Activated CD8-positive, alpha-beta memory T cell treated with anti-CD3 and anti-CD28 coated beads for 48 hours (primary cell): Measurements from ENCODE around the gene HNRNPU.

Source experiments
- DNase-seq, 3 experiments: peaks; one replicate each; pipeline ENCODE4 v3.0.0-alpha.2; 2020; ENCODE audit warnings: low read depth in 2 of 3, low spot score in 2 of 3

The HNRNPU gene

DNA sequence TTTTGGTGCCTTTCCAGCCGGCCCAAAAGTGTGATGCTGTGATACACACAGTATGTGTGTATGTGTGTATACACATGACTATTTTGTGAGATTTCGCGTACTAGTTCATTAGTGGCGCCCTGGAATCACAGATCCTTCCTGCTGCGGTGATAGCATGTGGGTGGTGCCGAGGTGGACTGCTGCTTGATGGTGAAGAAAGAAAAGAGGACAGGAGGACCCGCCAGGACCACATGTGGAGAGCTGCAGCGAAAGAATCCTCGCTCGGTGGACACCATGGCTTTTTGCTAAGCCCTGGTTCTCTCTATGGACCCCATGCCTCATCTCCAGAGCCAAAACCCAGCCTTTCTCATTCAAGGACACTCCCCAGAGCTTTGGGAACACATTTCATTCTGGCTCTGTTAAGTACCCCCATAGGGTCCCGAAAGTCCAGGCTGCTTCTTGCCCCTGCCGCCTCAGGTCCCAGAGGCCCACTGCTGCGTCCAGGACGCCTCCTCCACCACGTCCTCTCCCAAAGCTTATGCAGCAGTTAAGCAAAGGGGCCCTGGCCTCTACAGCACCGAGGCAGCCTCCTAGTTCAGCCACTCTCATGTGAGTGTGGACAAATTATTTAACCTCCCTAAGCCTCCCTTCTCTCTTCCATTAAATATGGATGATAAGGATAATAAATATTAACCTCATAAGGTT is 61.6 kb downstream of the HNRNPU start:
- no peak for DNase-seq

DNA sequence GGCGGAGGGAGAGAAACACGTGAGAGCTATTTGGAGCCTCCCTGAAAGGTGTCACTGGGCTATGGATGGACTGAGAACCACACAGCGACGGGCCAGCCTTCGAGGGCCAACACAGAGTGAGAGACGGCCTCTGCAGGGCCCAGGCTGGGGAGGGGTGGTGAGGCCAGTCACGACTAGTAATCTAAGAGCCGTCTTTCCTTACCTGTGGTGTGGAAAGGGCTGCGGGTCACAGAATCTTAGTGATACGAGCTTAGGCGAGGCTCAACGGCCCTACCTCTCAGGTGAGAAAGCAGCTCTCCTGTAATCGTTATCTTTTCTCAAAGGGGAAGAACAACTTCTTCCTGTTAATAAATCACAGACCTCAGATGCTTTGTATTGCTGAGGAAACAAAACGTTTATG is 62.3 kb downstream of the HNRNPU start:
- DNase-seq = no peak

- peak in 1 of 3 experiments; percentile 15 for DNase-seq
Observed at GRCh38 chr1:244801246-244801645, 63.1 kb downstream of the HNRNPU start.

GRCh38 chr1:244800821-244801220 is 63.5 kb downstream of the HNRNPU start:
- DNase-seq = no peak
